Trophoblast cell (in vitro differentiated cells and primary cell): Measurements from ENCODE around the gene SPATA31C1.

Source experiments
- DNase-seq, 2 donors: peaks; one replicate each; pipeline ENCODE4 v3.0.0-alpha.2; 2016
- H2AFZ ChIP-seq: 2 replicates; pipeline ENCODE4 v1.6.1; 2013; ENCODE audit warnings: low read length, moderate library complexity, mild to moderate bottlenecking; ENCODE audit not compliant: insufficient read depth, poor library complexity
- H2AK5ac ChIP-seq: 2 replicates; pipeline ENCODE4 v1.6.1; 2013; ENCODE audit warnings: mild to moderate bottlenecking, low read length
- H2BK120ac ChIP-seq: 2 replicates; pipeline ENCODE4 v1.6.1; 2013; ENCODE audit warnings: low read length, mild to moderate bottlenecking, moderate library complexity; ENCODE audit not compliant: insufficient read depth, poor library complexity
- H2BK12ac ChIP-seq: 2 replicates; pipeline ENCODE4 v1.6.1; 2013; ENCODE audit warnings: mild to moderate bottlenecking, low read length, moderate library complexity
- H2BK5ac ChIP-seq: 2 replicates; pipeline ENCODE4 v1.6.1; 2013; ENCODE audit warnings: low read length, low read depth, moderate library complexity, mild to moderate bottlenecking; ENCODE audit not compliant: poor library complexity
- H3K14ac ChIP-seq: 2 replicates; pipeline ENCODE4 v1.6.1; 2013; ENCODE audit warnings: mild to moderate bottlenecking, low read length
- H3K18ac ChIP-seq: 2 replicates; pipeline ENCODE4 v1.6.1; 2013; ENCODE audit warnings: mild to moderate bottlenecking, low read length
- H3K23ac ChIP-seq: 2 replicates; pipeline ENCODE4 v1.6.1; 2013; ENCODE audit warnings: low read length
- H3K27ac ChIP-seq: 2 replicates; pipeline ENCODE4 v1.5.1; 2013; ENCODE audit warnings: low read depth, mild to moderate bottlenecking, inconsistent platforms, low read length, moderate library complexity
- H3K27me3 ChIP-seq: 2 replicates; pipeline ENCODE4 v1.6.1; 2013; ENCODE audit warnings: inconsistent platforms, mild to moderate bottlenecking, low read length, moderate library complexity; ENCODE audit not compliant: insufficient read depth
- H3K36me3 ChIP-seq, 2 experiments: 1 replicate in 1 of 2; 2 replicates in 1 of 2; pipeline ENCODE4 v1.6.1; 2013; ENCODE audit warnings: low read length in 2 of 2, mild to moderate bottlenecking in 2 of 2, moderate library complexity in 1 of 2; ENCODE audit not compliant: insufficient read depth in 2 of 2, control insufficient read depth in 1 of 2
- H3K4ac ChIP-seq: 2 replicates; pipeline ENCODE4 v1.6.1; 2013; ENCODE audit warnings: low read depth, mild to moderate bottlenecking, low read length, moderate library complexity
- H3K4me1 ChIP-seq, 2 experiments: 1 replicate in 1 of 2; 2 replicates in 1 of 2; pipeline ENCODE4 v1.6.1; 2013; ENCODE audit warnings: low read length in 2 of 2, mild to moderate bottlenecking in 2 of 2, moderate library complexity in 1 of 2; ENCODE audit not compliant: insufficient read depth in 2 of 2, control insufficient read depth in 1 of 2
- H3K4me2 ChIP-seq: 2 replicates; pipeline ENCODE4 v1.6.1; 2013; ENCODE audit warnings: inconsistent platforms, mild to moderate bottlenecking, low read length, moderate library complexity
- H3K4me3 ChIP-seq: 2 replicates; pipeline ENCODE4 v1.5.1; 2013; ENCODE audit warnings: mild to moderate bottlenecking, low read depth, low read length, inconsistent platforms
- H3K79me1 ChIP-seq: one replicate; pipeline ENCODE4 v1.6.1; 2013; ENCODE audit warnings: low read length
- H3K79me2 ChIP-seq: 2 replicates; pipeline ENCODE4 v1.6.1; 2013; ENCODE audit warnings: low read length, mild to moderate bottlenecking; ENCODE audit not compliant: control insufficient read depth, insufficient read depth, poor library complexity
- H3K9ac ChIP-seq: 2 replicates; pipeline ENCODE4 v1.6.1; 2013; ENCODE audit warnings: mild to moderate bottlenecking, low read length
- H3K9me3 ChIP-seq: 2 replicates; pipeline ENCODE4 v1.6.1; 2013; ENCODE audit warnings: low read depth, mild to moderate bottlenecking, control low read depth, inconsistent platforms, low read length; ENCODE audit not compliant: insufficient read depth
- H4K12ac ChIP-seq: 2 replicates; pipeline ENCODE4 v1.6.1; 2013; ENCODE audit warnings: low read depth, mild to moderate bottlenecking, low read length, moderate library complexity
- H4K8ac ChIP-seq: 2 replicates; pipeline ENCODE4 v1.6.1; 2013; ENCODE audit warnings: low read depth, mild to moderate bottlenecking, low read length, moderate library complexity
- H4K91ac ChIP-seq: one replicate; pipeline ENCODE4 v1.6.1; 2013; ENCODE audit warnings: low read depth, mild to moderate bottlenecking, low read length, moderate library complexity
- WGBS: extraction: QIAGEN DNeasy Blood & Tissue Kit; methylation state at CpG from one replicate; pipeline ENCODE4 v1.1.7; 2013; ENCODE audit warnings: missing lambda C conversion rate; ENCODE audit not compliant: insufficient read length, insufficient coverage; ENCODE audit errors: extremely low coverage; 5-methylcytosine and 5-hydroxymethylcytosine counted together

SPATA31C1 gene

DNA sequence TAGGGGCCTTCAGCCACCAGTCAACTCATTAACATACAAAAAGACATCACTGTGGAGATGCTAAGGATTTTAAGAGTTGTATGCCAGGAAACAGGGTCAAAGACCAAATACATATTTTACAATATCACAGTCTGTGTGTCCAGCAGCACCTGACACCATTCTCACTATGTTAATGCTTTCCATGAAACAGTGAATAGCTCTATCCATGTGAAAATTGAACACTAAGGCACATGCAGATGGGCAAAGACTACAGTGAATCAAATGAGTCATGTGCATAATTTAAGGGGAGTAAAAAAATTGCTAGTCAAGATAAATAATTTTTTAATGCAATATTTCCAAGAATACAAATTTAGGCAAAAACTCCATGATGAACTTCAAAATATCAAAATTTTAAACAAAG is 42.7 kb upstream of the SPATA31C1 start:
- no peak overlapping the region for H4K91ac ChIP-seq
- no peak overlapping the region for H2BK120ac ChIP-seq
- peaks cover under 1% of the 10 kb centered on the region for H3K9me3 ChIP-seq
- no peak overlapping the region for H2BK12ac ChIP-seq
- H3K18ac ChIP-seq = no peak overlapping the region
- no peak for DNase-seq
- H3K79me1 ChIP-seq = no peaks in the 10 kb centered on the region
- H3K27ac ChIP-seq = no peak overlapping the region
- H2BK5ac ChIP-seq = no peak overlapping the region
- peaks cover 9 to 14% of the 10 kb centered on the region in 2 experiments for H3K4me1 ChIP-seq
- no peak overlapping the region for H4K8ac ChIP-seq
- H4K12ac ChIP-seq = no peak overlapping the region
- no peaks in the 10 kb centered on the region for H3K27me3 ChIP-seq
- no peaks in the 10 kb centered on the region for H3K79me2 ChIP-seq
- H3K14ac ChIP-seq = no peak overlapping the region
- no peak overlapping the region for H3K4ac ChIP-seq
- no peaks in the 10 kb centered on the region for H3K36me3 ChIP-seq
- no peak overlapping the region for H3K23ac ChIP-seq
- H2AK5ac ChIP-seq = no peak overlapping the region
- no peak overlapping the region for H3K4me2 ChIP-seq
- H3K9ac ChIP-seq = no peak overlapping the region
- H3K4me3 ChIP-seq = no peak overlapping the region
- H2AFZ ChIP-seq = no peak overlapping the region

- H3K4me3 ChIP-seq = no peak overlapping the region
- H3K18ac ChIP-seq = no peak overlapping the region
- WGBS = no CpG with 5 or more reads among the region's 5 CpGs
- H3K9ac ChIP-seq = no peak overlapping the region
- H2BK120ac ChIP-seq = no peak overlapping the region
- H3K4me2 ChIP-seq = no peak overlapping the region
- H2AK5ac ChIP-seq = no peak overlapping the region
- no peaks in the 10 kb centered on the region for H3K27me3 ChIP-seq
- H3K14ac ChIP-seq = no peak overlapping the region
- no peaks in the 10 kb centered on the region for H3K9me3 ChIP-seq
- H2AFZ ChIP-seq = no peak overlapping the region
- H4K8ac ChIP-seq = no peak overlapping the region
- H3K23ac ChIP-seq = no peak overlapping the region
- no peak overlapping the region for H3K27ac ChIP-seq
- no peaks in the 10 kb centered on the region for H3K79me1 ChIP-seq
- no peak for DNase-seq
- H3K4ac ChIP-seq = no peak overlapping the region
- no peaks in the 10 kb centered on the region for H3K36me3 ChIP-seq
- H4K91ac ChIP-seq = no peak overlapping the region
- H2BK5ac ChIP-seq = no peak overlapping the region
- no peak overlapping the region for H4K12ac ChIP-seq
- no peaks in the 10 kb centered on the region for H3K79me2 ChIP-seq
- no peak overlapping the region for H2BK12ac ChIP-seq
- H3K4me1 ChIP-seq = peaks cover 5% of the 10 kb centered on the region in 2 experiments
Observed at GRCh38 chr9:87875831-87876545, 41.8 kb upstream of the SPATA31C1 start.

DNA sequence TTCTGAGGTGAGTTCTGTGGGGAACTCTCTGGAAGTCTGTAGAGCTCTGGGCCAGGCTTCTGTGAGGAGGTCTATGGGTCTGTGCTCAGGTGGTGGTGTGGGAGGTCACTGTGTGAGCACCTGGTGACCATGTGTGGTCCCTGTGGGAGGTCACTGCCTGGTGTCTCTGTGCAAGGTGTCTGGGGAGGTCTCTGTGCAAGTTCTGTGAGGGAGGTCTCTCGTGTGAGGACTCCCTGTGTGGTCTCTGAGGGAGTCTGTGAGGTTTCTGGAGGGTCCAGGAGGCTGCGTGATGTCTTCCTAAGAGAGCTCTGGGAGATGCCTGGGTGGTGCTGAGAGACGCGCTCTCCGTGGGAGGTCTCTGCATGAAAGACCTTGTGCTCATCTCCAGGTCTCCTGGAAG is 41.1 kb upstream of the SPATA31C1 start:
- Histone ChIP-seq H4K12ac (no peak overlapping the region), H2AFZ (no peak overlapping the region), H3K4me3 (no peak overlapping the region), H3K9me3 (no peaks in the 10 kb centered on the region), H3K4me2 (no peak overlapping the region), H3K27ac (no peak overlapping the region), H2BK12ac (no peak overlapping the region), H4K91ac (no peak overlapping the region), H3K36me3 (no peaks in the 10 kb centered on the region), H3K4me1 (peaks cover 5% of the 10 kb centered on the region in 2 experiments), H3K79me2 (no peaks in the 10 kb centered on the region), H3K18ac (no peak overlapping the region), H3K23ac (no peak overlapping the region), H3K27me3 (no peaks in the 10 kb centered on the region), H3K9ac (no peak overlapping the region), H2AK5ac (no peak overlapping the region), H4K8ac (no peak overlapping the region), H3K79me1 (no peaks in the 10 kb centered on the region), H2BK120ac (no peak overlapping the region), H3K4ac (no peak overlapping the region), H2BK5ac (no peak overlapping the region), H3K14ac (no peak overlapping the region)
- DNase-seq = no peak
- no CpG with 5 or more reads among the region's 5 CpGs for WGBS

DNA sequence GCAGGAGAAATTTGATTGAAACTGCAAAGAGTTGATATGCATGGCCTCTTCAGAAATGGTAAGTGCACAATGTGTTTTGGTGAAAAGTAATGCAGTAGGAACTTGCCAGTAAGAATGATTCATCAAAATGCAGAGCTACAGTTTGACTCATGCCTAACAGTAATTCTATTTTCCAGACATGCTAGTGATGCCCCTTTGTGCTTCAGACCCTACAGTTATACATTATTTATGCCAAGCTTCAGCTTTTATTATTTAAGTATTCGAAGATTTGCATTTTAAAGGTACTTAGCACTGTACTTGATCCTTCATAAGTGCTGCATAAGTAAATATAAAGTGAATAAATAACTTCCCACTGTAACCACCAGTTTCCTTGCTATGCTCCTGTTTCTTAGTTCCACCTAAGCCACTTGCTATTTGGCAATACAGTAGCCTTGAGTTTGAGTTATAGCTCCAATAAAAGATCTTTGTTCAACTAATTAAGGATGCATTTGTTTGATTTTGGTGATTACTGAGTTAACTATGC is 38.7 kb upstream of the SPATA31C1 start:
- no peak overlapping the region for H2AK5ac ChIP-seq
- H2AFZ ChIP-seq = no peak overlapping the region
- H4K12ac ChIP-seq = no peak overlapping the region
- no peak for DNase-seq
- no peaks in the 10 kb centered on the region for H3K79me1 ChIP-seq
- no peak overlapping the region for H4K91ac ChIP-seq
- H3K9me3 ChIP-seq = no peaks in the 10 kb centered on the region
- no peak overlapping the region for H4K8ac ChIP-seq
- no peaks in the 10 kb centered on the region for H3K79me2 ChIP-seq
- peaks cover 5% of the 10 kb centered on the region in 2 experiments for H3K4me1 ChIP-seq
- H3K14ac ChIP-seq = no peak overlapping the region
- no peak overlapping the region for H2BK5ac ChIP-seq
- no peak overlapping the region for H3K18ac ChIP-seq
- WGBS = no CpG with 5 or more reads among the region's 1 CpG
- no peak overlapping the region for H2BK12ac ChIP-seq
- H2BK120ac ChIP-seq = no peak overlapping the region
- H3K4ac ChIP-seq = no peak overlapping the region
- H3K36me3 ChIP-seq = no peaks in the 10 kb centered on the region
- no peaks in the 10 kb centered on the region for H3K27me3 ChIP-seq
- H3K23ac ChIP-seq = no peak overlapping the region
- H3K4me3 ChIP-seq = no peak overlapping the region
- H3K27ac ChIP-seq = no peak overlapping the region
- no peak overlapping the region for H3K4me2 ChIP-seq
- no peak overlapping the region for H3K9ac ChIP-seq
